Measurements from ENCODE around the gene MED13.

MED13 gene, protein sequence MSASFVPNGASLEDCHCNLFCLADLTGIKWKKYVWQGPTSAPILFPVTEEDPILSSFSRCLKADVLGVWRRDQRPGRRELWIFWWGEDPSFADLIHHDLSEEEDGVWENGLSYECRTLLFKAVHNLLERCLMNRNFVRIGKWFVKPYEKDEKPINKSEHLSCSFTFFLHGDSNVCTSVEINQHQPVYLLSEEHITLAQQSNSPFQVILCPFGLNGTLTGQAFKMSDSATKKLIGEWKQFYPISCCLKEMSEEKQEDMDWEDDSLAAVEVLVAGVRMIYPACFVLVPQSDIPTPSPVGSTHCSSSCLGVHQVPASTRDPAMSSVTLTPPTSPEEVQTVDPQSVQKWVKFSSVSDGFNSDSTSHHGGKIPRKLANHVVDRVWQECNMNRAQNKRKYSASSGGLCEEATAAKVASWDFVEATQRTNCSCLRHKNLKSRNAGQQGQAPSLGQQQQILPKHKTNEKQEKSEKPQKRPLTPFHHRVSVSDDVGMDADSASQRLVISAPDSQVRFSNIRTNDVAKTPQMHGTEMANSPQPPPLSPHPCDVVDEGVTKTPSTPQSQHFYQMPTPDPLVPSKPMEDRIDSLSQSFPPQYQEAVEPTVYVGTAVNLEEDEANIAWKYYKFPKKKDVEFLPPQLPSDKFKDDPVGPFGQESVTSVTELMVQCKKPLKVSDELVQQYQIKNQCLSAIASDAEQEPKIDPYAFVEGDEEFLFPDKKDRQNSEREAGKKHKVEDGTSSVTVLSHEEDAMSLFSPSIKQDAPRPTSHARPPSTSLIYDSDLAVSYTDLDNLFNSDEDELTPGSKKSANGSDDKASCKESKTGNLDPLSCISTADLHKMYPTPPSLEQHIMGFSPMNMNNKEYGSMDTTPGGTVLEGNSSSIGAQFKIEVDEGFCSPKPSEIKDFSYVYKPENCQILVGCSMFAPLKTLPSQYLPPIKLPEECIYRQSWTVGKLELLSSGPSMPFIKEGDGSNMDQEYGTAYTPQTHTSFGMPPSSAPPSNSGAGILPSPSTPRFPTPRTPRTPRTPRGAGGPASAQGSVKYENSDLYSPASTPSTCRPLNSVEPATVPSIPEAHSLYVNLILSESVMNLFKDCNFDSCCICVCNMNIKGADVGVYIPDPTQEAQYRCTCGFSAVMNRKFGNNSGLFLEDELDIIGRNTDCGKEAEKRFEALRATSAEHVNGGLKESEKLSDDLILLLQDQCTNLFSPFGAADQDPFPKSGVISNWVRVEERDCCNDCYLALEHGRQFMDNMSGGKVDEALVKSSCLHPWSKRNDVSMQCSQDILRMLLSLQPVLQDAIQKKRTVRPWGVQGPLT (N-terminal part only)

DNA sequence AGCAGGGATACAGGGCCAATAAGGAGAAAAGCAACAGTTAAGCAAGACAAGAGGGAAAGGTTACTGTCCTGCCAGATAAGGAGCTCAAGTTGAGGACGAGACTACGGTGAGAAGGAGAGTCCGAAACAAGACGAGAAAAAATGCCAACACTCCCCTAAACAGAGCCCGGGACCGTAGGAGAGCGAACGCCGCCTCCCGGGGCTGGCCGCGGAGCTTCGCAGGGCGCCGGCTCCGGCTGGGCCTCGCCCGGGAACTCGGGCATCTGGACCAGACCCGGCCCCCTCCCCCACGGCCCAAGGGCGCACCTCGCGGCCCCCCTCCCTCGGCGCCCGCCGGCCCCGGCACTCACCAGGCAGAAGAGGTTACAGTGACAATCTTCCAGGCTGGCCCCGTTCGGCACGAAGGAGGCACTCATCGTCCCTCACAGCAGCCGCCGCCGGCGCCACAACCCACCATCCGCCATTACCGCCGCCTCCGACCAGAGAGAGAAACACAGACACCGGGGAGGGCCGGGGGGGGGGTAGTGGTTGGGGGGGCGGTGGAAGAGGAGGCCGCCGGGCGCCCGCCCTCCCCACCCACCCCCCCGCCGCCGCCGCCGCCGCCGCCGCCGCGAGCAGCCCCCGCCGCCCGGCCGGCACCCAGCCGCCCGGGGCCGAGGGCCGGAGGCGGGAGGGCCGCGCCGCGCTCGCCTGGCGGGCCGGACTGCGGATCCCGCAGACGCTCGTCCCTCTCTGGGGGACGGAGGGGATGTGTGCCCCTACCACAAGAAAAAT is at the start of gene MED13:
Gene MED13 (minus strand): TSS at position 488 of the 773 bp plus-strand sequence. CDS start 73 bp downstream, at position 415.
- peak; percentile 59 for DNase-seq (ENCODE audit: low spot score)

DNA sequence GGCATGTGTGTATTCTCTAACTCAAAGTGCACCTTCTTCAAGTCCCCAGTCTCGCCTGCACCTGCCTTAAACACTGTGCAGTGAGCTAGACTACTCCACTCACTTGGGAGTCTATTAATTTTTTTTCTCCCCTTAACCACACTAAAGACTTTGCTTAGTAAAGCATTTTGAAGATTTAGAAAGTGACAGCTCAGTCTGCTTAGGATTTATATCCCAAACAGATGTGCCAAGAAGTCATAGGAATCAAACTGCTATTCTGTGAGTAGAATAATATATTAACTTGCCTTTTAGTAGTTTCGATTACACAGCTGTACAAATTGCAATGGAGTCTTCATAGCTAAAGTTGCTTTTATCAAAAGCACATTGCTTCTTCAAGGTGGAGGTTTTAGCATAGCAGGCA is 47.2 kb upstream of the MED13 start:
- no peak for DNase-seq (ENCODE audit: low spot score)

DNA sequence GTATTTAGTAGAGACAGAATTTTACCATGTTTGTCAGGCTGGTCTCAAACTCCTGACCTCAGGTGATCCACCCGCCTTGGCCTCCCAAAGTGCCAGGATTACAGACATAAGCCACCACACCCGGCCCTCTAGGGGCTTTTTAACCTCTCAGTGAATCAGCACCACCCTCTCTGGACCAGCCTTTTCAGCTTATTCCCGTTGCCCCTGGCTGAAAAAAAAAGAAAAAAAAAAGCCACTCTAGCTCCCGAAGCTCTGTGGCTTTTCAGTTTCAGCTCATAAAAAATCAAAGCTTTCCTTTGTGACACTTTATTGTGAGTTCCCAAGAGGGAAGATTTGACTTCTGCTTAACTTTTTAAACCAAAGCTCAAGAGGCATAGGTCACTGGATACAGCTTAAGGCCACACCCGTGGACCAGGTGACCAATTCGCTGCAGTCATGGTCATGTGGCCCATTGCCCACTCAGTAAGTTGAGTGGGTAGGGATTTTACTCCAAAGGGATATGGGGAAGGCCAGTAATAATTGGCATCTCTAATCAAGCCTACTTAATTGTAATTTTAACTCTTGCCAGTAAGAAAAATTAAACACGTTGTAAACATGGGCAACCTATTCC is 46.6 kb upstream of the MED13 start:
- no peak for DNase-seq (ENCODE audit: low spot score)

DNA sequence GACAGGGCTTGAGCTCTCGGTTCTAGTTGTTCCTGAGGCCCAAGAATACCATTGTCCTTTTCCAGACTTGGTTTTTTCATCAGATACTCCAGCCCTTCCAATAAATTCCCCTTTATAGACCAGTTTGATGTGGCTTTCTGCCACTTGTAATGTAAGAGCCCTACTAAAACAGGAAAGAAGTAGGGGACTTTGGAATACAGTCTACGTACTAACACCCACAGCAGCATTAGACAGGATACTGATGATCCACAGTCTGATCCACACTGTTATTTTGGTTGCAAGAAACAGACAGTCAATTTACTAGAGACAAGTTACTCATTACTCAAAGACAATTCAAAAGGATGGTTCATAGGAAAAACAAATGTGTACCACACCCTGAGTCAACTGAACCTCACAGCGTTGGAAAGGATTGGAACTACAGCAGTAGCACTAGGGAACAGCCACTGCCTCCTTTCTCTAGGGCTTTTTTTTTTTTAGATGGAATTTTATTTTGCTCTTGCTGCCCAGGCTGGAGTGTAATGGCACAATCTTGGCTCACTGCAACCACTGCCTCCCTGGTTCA is 45.9 kb upstream of the MED13 start:
- DNase-seq (ENCODE audit: low spot score) = no peak

DNA sequence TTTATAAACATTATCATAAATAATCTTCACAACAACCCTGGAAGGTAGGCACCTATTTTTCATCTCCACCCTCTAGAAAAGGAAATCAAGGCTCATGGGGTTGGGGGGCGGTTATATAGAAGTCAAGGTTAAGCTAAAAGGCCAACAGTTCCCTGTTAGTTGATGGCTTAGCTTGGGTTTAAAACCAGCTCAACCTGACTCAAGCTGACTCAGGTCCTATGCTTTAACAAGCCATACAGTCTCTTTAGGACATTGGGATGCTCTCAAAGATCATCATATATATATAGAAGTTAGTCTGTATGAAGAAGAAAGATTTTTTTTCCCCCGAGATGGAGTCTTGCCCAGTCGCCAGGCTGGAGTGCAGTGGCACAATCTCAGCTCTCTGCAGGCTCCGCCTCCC is 44.8 kb upstream of the MED13 start:
- no peak for DNase-seq (ENCODE audit: low spot score)

DNA sequence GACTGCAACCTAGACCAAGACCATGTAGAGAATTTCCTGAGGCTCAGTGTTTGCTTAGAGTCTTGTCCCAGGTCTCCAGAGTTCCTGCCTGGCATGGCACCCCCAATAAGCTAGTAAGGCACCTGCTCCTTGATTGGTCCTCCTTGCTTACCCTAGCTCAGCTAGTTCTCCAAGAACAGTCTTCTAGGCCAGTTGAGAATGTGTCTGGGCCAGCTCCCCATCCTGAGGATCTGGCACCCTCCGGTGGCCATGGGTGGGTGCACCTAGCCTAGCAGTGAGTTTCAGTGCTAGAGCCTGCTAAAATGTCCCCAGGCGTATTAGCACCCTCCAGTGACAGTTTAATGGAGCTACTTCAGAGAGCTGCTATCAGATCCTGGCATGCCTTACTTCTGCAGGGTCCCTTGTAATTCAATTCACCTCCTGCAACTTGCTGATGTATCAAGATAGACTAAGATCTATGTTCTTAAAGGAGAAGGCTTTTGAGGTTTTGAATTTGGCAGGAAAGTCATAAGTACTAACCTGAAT is 44.4 kb upstream of the MED13 start:
- DNase-seq (ENCODE audit: low spot score) = peak; percentile 90

DNA sequence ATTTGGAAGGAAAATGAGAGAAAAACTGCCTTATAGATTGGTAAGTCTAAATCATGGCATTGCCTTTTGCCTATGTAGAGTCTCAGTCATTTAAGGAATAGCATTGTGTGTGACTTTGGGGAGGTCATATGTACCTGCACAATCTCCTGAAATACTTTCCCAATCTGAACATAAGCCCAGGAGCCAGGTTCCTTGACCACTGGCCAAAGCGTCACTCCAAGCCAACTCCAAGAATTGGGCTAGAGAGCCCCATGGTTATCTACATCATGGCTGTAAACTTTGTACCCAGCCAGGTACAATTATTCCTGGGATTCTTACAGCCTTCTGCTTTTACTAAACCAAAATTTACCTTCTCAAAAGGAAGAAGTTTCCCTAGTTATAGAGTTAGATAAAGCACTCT is 40.8 kb upstream of the MED13 start:
- DNase-seq (ENCODE audit: low spot score) = no peak

DNA sequence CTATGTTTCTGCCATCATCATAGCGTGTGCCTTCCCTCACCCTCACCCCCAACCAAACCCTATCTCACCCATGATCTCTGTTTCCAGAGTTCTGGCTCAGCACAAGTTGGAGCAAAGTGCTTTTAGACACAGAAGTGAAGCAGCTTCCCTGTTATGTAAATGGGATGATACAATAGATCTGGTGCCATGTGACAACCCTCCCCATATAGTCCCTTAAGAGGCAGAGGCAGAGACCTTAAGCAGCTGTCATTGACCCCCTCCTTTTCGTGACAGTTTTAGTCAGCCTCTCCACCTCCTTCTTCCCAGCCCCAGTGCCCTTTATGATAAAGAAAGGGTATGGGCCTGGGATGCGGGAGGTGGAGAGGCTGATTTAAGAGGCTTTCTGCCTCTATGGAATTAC is 40.3 kb upstream of the MED13 start:
- no peak for DNase-seq (ENCODE audit: low spot score)

DNA sequence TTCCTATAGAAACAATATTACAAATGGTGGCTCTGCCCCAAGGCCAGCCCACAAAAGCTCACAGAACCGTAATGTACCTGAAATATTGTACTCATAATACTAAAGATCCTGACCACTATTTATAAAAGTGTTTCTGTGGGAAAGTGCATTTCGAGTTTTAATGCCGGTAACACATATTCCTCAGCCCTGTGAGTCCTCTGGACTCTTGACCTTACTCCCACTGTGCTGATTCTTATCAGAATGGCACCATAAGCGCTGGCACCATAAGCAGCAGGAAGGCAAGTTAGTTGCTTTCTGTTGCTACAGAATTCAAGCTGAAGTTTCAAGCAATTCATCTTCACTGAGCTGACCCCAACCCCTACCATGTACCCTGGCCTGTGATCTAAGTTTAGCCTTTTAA is 36.4 kb upstream of the MED13 start:
- no peak for DNase-seq (ENCODE audit: low spot score)

DNA sequence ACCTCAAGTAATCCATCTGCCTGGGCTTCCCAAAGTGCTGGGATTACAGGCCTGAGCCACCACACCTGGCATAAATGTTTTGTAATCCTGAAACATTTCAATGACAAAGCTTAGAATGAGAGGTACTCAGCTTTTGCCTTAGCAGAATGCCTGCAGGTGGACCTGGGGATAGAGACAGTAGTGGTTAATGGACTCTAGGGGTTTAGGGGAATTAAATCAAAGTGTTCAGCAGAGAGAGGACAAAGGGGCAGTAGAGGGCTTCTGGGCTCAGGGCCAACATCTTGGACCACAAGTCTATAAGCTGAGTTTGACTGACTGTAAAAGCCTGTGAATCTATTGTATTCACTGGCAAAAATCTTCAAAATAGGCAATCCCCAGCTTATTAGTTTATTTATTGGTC is 36.0 kb upstream of the MED13 start:
- no peak for DNase-seq (ENCODE audit: low spot score)

DNA sequence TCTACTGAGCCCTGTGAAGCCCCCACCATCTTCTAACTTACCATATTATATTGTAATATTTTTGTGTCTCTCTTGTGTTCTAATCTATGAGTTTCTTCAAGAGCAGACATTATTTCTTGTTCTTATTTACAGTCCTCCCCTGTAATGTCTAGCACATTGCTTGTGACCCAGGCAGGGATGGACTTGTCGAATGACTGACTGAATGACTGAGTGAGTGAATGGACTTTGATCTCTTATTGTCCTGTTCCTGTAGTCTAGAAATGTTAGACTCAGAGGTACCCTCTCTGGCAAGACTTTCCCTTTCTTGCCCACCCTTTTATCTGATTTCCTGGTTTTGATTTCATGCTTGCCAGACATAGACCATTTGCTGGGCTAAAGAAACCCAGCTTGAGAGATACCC is 35.0 kb upstream of the MED13 start:
- DNase-seq (ENCODE audit: low spot score) = no peak

DNA sequence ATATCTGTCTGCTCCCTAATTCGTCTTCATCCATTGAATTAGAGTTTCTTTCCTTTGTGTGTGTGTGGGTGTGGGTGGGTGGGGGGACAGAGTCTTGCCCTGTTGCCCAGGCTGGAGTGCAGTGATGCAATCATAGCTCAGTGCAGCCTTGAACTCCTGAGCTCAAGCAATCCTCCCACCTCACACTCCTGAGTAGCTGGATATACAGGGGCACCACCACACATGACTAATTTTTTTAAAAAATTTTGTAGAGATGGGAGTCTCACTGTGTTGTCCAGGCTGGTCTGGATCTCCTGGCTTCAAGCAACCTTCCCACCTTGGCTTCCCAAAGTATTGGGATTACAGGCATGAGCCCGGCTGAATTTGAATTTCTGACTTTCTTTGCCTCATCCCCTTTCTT is 34.5 kb upstream of the MED13 start:
- no peak for DNase-seq (ENCODE audit: low spot score)

DNA sequence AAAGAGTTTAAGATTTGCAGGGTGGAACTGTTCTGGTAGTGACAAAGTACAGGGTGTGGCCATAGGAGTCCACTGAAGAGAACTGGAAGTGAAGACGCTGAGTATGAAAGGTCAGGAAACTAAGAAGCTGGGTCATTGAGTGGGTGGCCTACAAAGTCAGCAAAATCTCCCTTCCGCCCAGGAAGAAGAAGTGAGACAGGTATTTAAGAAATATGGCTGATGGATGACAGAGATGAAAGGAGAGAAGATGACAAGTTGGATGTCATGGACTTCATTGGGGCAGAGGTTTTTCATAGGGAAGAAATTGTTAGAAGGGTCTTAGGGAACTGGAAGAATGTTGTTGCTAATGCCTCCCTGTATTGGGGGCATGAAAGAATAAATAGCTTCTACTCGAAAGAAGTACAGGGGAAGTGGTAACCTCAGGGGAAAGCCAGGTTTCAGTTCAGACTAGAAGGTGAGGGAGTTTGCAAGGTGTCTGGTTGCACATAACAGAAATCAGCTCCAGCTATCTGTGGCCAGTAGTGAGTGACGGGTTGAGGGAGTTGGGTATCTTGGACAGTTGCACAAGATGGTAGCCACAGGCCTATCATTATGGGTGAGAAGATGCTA is 33.6 kb upstream of the MED13 start:
- no peak for DNase-seq (ENCODE audit: low spot score)

DNA sequence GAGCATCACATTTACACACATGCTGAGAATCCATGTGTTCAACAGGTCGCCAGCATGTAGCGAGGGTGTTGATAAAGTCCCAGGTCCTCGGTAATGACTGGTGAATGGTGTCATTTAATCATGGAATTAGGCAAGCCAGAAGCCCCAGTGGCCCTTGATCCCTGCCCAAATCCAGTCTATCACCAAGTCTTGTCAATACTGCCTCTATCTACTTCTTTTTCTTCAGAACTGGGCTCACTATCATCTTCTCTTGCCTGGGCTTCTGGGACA is 31.3 kb upstream of the MED13 start:
- no peak for DNase-seq (ENCODE audit: low spot score)

DNA sequence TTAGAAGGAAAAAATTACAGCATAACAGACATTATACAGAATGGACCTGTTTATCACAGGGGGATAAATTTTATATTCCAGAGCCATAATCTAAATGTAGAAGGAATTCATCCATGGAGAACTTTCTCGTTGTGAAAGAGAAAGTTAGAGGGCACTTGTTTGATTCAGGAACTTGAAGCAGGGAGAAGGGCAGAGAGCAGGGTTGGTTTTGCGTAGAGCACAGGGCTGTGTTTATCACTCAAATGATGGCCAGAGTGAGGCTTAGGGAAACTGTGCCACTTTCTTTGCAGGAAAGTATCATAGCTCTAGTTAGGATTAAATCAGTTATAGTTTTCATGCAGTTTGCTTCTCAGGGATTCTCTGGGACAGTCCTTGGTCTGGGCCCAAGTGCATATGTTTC is 29.1 kb upstream of the MED13 start:
- no peak for DNase-seq (ENCODE audit: low spot score)

DNA sequence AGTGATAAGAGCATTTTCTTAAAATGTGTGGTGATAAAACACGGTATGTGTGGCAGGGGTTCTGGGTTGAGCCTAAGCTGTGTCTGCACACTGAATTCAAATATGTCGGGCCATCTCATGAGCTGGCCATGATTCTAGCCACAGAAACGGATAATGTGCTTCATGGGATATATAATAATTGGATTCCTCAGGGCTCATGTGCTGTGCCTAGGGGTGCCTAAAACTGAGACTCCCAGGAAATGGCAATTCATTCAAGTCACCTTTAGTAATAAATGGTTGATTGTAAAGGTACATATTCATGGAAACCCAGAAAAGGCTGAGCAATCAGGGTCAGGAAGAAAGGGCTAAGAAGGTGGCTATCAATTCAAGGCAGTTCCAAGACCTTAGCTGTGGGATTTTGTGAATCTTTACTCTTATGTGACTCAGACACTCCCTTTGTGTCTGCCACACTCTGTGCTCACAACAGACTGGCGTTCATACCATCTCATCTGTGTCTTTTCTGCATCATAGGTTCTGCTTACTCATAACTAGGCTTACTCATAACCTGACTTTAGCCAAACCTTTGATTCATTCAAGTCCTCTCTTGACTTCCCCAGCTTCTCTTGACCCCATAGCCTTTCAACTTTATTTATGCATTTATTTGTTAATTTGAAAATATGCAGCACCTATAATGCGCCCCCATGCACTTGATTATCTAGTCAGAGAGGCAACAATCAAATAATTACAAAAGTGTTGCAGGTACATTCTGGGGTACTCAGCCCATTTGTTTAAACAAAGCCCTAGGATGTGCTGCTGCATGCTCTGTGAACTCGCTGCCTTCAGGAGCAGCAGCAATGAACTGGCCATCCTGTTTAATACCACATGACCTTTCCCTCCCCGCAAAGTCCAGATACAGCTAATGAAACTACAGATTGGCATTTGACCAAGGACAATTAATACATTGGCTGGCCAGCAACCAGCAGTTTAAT is 28.4 kb upstream of the MED13 start:
- DNase-seq (ENCODE audit: low spot score) = no peak

DNA sequence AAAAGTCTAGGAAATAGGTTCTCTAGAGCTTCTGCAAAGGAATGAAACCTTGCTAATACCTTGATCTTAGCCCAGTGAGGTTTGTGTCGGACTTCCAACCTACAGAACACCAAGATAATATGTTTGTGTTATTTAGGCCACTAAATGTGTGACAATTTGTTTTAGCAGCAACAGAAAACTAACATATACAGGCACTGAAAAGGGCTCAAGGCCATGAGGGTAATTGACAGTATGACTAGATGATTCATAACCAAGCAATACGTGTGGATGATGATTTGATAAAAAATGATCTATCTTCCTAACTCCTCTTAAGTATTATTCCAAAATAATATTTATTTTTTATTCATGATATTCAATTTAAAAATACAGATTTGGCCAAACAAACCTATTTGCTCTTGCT is 27.7 kb upstream of the MED13 start:
- no peak for DNase-seq (ENCODE audit: low spot score)

DNA sequence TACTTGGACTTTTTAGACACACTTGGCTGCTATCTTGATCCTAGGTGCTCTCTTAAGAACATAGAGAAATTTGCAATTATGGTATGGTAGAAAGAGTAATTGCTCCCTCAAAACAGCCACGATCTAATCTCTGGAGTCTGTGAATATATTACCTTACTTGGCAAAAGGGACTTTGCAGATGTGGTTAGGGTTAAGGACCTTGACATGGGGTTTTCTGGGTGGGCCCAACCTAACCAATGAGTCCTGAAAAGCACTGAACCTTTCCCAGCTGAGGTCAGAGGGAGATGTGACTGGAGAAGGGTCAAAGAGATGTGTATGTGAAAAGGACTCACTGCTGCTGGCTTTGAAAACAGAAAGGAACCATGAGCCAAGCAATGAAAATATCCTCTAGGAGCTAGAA is 26.7 kb upstream of the MED13 start:
- no peak for DNase-seq (ENCODE audit: low spot score)

DNA sequence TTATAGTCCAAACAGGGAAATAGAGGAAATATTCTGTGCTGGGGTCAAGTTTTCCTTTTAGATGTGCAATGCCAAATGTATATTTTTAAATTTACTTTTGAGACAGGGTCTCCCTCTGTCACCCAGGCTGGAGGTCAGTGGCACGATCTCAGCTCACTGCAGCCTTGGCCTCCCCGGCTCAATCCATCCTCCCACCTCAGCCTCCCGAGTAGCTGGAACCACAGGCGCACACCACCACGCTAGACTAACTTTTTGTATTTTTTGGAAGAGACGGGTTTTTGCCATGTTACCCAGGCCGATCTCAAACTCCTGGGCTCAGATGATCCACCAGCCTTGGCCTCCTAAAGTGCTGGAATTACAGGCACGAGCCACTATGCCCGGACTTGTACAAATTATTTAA is 25.8 kb upstream of the MED13 start:
- no peak for DNase-seq (ENCODE audit: low spot score)

All from NAMALWA (cell line).